GM18868 (cell line): ENCODE results near the gene DNAJB5.
A peak's percentile ranks its signal among the peaks of the same experiment; 100 is the strongest.

ENCODE experiments used
- ATAC-seq: cut with Tn5 transposase; IDR thresholded peaks from one replicate; pipeline ENCODE4 v1.9.1; 2021; ENCODE audit warnings: mild to moderate bottlenecking, moderate library complexity; ENCODE audit not compliant: unreplicated experiment

DNAJB5 gene

DNA sequence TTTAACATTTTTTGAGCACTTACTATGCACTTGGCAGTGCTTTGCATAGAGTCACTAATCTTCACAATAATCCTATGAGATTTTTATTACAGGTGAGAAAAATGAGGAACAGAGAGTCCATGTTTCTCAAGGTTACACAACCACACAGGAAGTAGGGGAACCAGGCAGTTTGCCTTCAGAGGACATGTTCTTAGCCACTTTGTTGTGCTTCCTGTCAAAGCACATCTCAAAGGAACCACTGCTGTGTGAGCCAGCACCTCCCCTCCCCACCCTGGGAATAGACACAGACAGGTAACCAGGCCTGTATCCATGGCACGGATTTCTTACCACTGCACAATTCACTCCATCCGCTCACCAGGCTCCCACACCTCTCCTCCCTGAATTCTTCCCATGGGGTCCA is 6.3 kb upstream of the DNAJB5 start:
- ATAC-seq = peak; percentile 55

- ATAC-seq = no peak
Measured at GRCh38 chr9:34984049-34984448, 5.5 kb upstream of the DNAJB5 start.

GRCh38 chr9:34985311-34985899 is 4.1 kb upstream of the DNAJB5 start:
- ATAC-seq = no peak

GRCh38 chr9:34986540-34987047 is 3.0 kb upstream of the DNAJB5 start:
- no peak for ATAC-seq

DNA sequence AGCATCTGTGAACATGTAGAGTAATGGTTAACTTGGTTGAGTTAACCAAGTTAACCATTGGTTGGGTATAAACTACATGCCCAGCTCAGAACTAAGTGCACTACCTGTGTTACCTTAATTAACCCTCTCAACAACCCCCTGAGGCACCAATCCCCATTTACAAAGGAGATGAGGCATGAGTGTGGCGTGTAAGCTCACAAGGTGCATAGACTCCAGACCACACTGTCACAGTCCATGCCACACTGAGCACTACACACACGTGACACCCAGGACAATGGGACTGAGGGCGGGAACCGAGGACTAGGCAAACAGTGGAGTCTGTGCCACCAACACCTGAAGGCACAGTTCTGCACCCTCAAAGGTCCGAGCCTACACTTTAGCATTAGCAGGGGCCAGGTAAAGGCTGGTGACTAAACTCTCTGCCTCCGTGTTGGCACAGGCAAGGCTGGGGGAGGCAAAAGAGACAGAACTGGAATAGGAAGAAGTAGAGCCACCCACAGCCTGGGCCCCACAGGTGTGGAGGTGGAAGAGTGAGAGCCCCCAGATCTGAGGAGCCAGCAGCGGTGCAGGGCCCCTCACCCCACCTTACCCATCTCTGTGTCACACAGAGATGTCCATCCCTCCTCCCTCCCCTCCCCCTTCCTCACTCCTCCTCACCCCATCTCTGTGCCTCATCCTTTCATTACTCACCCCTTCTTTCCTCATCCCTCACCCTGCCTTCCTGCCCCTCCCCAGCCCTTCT is 2.2 kb upstream of the DNAJB5 start:
- no peak for ATAC-seq

DNA sequence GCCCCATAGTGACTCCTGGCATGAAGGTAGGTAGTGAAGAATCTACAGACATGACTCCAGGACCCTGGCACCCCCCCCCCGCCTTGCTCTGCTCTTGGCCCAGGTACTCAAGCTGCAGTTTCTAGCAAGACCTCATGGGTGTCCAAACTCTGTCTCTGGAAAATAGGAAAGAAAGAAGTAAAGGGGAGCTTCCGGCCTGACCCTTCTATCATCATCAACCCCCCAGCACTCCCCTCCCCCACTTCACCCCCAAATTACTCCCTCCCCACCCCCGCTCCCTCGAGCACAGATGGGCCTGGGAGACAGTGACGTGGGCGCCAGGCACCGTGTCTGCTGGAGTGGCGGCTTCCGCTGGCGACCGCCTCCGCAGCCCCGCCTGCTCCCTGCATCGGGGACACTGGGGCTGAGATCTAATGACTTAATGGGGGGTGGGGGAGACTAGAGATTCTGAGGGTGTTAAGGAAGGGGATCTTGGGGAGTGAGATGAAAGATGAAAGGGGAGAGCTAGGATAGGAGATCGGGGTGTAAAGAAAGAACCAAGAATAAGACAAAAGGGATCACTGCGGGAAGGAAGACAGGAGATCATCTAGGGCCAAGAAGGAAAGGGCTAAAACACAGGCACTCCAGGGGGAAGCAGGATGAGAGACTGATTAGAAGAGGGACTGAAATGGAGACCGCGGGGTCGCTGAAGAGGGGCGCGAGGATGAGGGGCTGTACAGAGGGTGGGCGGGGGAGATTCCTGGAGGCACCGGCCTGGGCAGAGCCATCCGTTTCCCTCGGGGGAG is 1.1 kb upstream of the DNAJB5 start:
- no peak for ATAC-seq

DNA sequence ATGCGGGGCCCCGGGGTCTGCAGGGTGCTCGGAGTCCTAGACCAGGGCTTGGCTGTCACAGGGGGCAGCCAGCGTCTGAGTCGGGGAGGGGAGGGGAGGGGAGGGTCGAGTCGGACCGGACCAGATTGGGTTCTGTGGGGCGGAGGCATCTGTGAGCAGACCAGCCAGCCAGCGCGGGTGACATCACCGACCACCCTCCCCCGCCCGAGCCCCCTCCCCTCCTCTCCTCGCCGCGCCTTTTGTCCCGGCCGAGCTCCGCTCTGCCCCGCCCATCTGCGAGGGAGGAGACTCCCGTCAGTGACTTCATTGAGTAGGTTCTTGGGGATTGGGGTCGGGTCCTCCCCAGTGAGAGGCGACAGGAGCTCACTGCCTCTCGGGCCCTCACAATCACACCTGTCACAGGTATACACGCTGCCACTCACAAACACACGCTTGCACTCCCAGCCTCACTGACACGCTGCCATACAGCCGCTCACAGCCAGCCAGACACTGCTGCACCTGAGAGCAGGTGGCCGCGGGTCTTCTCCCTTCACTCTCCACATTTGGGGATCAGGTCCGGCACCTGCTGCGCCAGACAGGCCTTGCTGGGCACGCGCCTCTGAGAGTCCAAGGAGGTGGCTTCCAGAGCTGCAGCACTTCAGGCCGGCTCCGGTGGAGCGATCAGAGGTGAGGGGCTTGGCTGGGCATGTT is 546 bp downstream of the DNAJB5 start:
- no peak for ATAC-seq

- no peak for ATAC-seq
Measured at GRCh38 chr9:34990908-34991606, 1.5 kb downstream of the DNAJB5 start.

GRCh38 chr9:34991607-34992375 is 2.2 kb downstream of the DNAJB5 start:
- ATAC-seq = no peak

GRCh38 chr9:34992376-34992951 is 2.9 kb downstream of the DNAJB5 start:
- ATAC-seq = no peak

DNA sequence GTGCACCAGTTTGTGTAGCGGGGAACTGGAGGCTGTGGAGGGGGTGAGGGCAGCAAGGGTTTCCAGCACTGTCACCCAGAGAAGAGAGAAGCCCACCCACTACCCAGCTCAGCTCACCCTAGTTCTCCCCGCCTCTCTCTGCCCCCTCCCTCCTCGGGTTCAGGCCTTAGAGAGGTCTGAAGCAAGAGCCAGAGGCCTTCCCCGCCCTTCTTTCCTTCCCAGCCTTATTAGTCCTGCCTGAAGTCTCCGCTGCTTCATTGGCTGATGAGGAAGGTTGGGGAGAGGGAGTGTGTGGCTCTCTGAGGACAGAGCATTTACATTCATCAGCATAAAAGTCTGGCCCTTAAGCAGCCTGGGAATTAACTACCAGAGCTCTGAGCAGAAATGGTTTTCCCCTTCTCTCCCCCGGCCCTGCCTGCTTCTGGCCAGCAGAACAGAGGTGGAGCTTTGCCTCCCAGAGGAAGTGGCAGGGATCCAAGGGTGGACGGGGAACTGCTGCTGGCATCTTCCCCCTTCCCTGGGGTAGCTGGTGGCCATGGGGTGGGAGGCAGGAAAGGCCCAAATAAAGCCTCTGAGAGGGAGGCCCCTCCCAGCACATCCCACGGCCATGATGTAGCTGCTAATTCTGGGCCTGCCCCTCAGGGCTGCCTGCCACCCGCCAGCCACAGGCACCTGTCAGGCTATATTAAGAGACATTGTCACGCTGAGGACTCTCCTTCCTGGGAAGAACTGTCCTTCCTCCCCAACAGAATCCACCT is 4.1 kb downstream of the DNAJB5 start:
- no peak for ATAC-seq

DNA sequence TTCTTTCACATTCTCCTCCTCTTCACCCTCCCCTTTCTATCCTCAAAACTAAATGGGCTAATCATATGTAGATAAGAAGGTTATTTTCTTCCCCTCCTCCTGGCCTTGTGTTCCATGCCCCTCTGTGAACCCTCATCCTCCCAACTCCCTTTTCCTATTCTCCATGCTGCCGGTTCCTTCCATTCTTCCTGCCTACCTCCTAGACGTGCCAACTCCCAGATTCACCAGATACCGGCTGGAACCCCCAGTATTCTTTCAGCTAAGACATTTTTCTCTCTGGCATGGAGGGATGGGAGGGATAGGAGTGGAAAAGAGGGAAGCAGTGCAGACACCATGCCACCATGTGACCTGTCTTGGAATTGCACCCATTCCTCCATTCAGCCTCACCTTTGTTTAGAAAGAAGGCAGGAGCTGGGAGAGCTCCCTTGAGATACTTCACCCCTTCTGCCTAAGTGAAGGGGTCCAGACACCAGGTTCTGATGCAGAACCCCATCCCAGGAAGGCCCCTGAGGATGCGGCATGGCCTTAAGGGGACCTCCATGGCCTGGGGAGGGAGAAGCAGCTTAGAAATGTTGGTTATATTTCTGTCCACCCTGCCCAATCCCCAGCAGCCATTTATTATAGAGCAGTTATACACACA is 4.8 kb downstream of the DNAJB5 start:
- no peak for ATAC-seq

GRCh38 chr9:34994900-34995669 is 5.5 kb downstream of the DNAJB5 start:
- ATAC-seq = no peak

DNA sequence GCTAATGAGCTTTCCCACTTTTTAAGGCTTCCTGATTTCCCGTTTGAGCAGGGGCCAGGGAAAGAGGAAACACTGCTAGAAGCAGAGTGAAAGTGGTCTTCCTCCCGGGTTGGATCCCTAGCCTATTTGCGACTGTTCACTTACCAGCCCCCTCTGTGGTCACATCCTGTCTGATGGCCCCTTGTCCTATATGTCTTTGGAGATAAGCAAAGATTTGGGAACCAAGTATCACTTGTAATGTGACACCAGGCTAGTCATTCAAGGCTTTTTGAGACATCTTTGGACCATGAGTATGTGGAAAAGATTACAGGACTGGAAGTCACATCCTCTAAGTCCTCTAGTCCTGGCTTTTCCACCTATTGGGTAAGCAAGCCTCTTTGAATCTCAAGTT is 6.1 kb downstream of the DNAJB5 start:
- ATAC-seq = no peak

DNA sequence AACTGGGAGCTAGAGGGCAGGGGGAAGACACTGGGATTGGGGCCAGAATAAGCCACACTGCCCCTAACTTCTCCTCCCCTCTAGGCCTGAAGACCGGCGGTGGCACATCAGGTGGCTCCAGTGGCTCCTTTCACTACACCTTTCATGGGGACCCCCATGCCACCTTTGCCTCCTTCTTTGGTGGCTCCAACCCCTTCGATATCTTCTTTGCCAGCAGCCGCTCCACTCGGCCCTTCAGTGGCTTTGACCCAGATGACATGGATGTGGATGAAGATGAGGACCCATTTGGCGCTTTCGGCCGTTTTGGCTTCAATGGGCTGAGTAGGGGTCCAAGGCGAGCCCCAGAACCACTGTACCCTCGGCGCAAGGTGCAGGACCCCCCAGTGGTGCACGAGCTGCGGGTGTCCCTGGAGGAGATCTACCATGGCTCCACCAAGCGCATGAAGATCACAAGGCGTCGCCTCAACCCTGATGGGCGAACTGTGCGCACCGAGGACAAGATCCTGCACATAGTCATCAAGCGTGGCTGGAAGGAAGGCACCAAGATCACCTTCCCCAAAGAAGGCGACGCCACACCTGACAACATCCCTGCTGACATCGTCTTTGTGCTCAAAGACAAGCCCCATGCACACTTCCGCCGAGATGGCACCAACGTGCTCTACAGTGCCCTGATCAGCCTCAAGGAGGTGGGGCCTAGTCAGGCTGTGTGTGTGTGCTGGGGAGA is 6.8 kb downstream of the DNAJB5 start:
- ATAC-seq = no peak

DNA sequence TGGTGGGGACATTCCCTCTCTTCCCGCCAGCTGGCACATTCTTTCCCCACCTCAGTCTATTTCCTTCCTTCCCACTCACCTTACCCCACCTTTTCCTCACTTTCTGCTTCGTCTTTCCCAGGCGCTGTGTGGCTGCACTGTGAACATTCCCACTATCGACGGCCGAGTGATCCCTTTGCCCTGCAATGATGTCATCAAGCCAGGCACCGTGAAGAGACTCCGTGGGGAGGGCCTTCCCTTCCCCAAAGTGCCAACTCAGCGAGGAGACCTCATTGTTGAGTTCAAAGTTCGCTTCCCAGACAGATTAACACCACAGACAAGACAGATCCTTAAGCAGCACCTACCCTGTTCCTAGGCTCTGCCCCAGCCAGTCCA is 7.3 kb downstream of the DNAJB5 start:
- ATAC-seq = no peak

DNA sequence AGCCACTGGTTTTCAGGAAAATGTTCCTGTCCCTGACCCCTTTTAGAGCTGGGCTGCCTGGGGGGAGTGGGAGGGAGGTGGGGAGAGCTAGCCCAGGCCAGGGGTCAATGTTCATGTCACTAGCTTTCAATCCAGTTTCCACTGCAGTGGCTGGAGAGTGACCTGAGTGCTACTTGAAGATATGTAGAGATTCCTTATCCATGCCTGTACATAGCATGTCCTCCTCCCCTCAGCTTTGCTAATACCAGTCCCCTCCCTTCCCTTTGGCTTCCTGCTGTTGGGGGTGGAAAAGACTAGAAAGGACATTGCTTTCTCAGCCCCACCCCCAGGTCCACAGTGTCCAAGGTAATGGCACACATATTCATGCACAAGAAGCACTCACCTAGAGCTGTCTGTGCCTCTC is 7.8 kb downstream of the DNAJB5 start:
- no peak for ATAC-seq
